ENCODE results near the gene TPO. TPM values are rescaled to one million over a fixed set of nuclear protein-coding genes. Genes with fewer than 3 reads are reported as not detected.
"Not testable (repeated sequence)": the region's sequence is repeated elsewhere in the genome, so short reads cannot be mapped to it uniquely, and the experiment has no call there.

Gene TPO
- total RNA-seq, 1 donor from 2014 or later, result 0.41 TPM

DNA sequence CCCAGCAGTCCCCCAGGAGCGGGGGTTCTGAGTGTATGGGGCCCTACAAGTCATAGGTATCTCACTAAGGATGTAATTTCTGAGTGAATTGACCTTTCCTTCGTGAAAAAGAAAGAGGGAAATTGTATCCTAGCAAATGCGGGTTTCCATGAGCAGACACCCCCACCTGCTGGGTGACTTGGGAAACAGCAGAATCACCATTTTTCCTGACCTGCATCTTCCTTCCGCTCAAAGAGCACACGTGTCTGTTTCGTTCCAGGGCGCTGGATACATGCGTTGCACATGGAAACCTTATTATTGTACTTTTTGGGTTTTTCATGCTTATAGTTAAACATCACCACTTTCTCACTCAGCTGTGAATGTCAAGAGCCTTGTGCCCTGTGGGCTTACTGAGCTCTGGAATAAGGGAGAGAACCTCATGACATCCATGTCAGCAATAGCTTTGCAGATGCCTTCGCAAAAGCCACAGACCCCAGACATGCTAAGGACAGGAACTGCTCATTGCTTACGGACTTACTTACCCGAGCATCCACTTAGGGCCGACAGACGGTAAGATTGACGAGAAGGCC lies 132.8 kb downstream of the TPO start:
- no peak for FAIRE-seq

DNA sequence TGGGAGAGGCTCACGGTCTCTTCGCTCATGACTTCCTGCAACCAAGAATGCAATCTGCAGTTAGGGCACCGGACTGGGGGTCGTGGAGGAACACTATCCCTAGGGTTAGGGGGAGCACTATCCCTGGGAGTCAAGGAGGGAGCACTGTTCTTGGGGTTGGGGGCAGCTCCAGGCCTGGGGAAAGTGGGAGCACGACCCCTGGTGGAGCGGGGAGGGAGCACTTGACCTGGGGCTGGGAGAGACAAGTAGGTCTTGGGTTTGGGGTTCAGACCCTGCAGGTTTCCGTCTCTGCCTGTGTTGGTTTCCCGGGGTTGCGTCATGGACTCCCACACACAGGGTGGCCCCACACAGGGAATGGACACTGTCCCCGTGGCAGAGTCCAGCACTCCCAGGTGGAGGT lies 133.6 kb downstream of the TPO start:
- no peak for FAIRE-seq
- no peak for DNase-seq (ENCODE audit: low spot score in 2 of 2)

More for the DNA sequence above, 132.8 kb downstream of the TPO start:
- DNase-seq (ENCODE audit: low spot score in 2 of 2), result peak; percentile 57 to 67

DNA sequence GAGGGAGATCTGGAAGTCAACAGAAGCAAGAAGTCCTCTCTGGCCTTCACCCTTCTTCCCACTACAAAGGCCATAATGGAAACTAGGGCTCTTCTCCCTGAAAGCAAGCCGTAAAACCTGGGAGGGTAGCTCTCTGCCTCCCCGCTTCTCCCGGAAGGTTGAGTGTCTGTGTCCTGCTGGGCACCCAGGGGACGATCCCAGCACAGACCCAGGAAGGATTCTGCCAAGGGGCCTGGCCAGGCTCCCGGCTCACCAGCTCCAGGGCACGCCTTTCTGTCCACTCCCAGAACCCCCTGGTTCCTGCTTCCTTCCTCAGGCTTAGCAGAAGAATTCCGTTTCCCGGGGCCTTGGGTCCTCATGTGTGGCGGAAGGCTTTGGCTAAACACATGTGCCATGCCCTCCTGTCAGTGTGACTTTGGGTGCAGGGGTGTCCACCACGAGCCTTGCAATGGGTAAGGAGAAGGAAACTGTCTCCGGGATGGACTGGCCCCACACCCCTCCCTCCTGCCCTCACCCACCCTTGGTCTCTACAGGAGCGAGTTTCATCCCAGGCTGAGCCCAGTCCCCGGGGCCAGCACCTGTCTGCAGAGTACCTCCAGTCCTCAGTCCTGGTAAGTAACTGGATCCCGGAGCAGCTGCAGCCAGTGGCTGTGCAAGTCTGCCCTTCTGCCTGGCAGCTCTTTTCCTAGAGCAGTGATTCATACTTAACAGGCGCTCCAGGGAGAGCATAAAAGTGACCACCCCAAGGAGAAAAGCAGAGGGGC lies 135.8 kb downstream of the TPO start:
- DNase-seq (ENCODE audit: low spot score in 2 of 2) (no peak), FAIRE-seq (no peak)

DNA sequence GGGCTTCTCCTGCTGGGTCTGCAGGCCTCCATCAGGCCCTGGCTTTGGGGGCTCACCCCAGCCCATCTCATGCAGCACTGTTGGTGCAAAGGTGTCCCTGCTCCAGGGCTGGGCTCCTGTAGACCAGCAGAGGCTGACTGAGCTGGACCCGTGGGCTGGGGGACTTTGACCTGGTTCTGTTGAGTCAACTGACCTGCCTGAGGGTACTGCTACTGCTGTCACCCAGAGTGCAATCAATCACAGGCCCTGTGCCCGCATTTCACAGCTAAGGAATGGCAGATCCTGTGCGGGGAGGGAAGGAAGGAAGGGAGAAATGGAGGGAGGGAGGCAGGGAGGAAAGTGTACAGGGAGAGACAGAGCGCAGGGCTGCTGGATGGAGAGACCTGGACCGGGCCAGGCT lies 136.8 kb downstream of the TPO start:
- FAIRE-seq (no peak), DNase-seq (ENCODE audit: low spot score in 2 of 2) (no peak)

DNA sequence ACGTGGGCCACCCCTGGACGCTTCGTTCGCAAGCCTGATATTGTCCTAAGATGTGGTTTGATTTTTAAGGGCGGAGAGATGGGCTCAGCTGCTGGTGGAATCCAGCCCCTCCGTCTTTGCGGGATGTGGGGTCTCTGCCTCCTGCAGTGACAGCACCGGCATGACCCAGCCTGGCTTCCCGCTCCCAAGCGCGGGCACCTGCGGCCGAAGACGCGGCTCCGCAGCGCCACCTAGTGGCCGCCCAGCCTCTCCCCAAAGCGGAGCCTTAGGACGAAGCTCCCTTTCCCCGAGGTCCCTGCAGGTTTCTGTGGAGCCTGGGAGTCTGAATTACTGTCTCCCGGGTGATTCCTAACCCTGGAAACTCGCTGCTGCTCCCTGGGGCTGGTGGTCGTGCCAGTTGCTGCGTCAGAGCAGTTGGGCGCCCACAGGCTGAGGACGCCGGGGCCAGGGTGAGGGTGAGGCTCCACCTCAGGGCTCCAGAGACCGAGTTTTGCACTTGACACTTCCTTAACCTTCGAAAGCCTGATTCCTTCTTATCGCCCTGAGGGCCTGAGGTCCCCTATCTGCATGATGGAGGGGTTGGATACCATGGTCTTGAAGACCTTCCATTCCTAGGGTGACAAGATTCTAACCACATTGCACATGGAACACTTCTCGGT lies 137.5 kb downstream of the TPO start:
- peak; percentile 49 to 80 for DNase-seq (ENCODE audit: low spot score in 2 of 2)
- FAIRE-seq, result no peak

DNA sequence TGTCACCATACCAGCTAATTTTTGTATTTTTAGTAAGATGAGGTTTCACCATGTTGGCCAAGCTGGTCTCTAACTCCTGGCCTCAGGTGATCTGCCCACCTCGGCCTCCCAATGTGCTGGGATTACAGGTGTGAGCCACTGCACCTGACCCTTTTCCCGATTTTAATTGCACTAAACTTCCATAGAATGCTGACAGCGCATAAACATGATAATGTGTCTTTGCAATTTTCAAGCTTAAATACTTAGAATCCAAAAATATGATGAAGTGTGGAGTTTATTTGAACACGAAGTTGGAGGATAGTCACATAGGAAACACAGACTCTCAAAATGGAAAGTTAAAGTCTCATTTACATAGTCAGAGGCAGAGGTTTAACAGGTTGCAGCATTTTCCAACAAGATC lies 138.6 kb downstream of the TPO start:
- DNase-seq (ENCODE audit: low spot score in 2 of 2) (no peak), FAIRE-seq (no peak)

DNA sequence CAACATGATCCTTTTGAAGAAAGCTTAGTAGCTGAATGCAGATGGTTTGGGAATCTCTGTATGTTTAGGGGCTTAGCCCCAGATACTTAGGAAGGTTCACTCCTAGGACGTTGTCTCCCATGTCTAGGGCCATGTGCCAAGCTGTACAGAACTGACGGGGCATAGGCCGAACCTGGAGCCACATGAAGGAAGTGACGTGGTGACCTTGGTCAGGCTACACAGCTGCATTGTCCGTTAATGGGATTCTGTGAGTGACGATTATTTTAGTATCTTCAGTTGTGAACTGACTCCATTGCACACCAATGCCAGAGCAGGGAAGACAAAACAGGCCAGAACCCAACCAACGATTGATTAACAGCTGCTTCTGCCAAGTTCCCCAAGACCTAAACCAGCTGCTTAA lies 139.3 kb downstream of the TPO start:
- FAIRE-seq (no peak), DNase-seq (ENCODE audit: low spot score in 2 of 2) (no peak)

DNA sequence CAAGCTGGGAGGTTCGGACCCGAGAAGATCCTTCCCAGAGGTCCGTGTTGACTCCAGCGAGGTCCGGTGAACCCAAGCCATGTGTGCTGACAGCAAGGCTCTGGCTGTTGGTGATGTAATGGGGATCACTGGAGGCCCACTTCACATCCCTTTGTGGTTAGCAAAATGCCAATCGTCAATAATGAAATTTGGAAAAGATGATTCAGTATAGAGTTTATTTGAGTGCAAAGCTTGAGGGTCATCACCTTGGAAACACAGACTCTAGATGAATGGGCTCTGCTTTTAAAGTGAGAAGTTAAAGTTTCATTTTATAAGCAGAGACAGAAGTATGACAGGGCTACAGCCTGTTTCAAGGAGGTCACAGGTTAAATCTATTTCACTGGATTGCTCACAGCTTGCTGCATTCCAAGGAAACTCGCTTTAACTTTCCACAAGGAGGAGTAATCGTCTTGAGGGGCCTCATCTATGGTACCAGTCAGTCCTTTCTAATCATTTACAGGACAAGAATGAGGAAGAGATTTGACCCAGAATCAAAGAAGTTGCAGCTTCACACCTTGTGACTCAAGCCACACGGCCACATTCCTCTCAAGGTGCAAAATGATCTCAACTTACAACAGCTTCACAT lies 140.5 kb downstream of the TPO start:
- FAIRE-seq (no peak), DNase-seq (ENCODE audit: low spot score in 2 of 2) (no peak)

DNA sequence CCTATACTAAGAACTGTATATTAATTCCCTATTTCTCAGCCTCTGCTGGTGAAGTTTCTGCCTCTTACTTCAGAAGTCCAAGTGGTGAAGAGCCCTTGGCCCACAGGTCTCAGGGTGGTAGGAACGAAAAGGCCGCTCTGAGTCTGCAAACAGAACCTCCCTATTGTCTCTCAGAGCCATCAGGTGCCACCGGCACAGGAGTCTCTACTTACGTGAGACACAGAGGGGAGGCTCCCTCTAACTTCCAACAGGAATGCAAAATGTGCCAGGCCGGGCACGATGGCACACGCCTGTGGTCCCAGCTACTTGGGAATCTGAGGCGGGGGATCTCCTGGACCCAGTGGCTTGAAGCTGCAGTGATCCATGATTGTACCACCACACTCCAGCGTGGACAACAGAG lies 143.0 kb downstream of the TPO start:
- FAIRE-seq, result no peak
- DNase-seq (ENCODE audit: low spot score in 2 of 2), result no peak

DNA sequence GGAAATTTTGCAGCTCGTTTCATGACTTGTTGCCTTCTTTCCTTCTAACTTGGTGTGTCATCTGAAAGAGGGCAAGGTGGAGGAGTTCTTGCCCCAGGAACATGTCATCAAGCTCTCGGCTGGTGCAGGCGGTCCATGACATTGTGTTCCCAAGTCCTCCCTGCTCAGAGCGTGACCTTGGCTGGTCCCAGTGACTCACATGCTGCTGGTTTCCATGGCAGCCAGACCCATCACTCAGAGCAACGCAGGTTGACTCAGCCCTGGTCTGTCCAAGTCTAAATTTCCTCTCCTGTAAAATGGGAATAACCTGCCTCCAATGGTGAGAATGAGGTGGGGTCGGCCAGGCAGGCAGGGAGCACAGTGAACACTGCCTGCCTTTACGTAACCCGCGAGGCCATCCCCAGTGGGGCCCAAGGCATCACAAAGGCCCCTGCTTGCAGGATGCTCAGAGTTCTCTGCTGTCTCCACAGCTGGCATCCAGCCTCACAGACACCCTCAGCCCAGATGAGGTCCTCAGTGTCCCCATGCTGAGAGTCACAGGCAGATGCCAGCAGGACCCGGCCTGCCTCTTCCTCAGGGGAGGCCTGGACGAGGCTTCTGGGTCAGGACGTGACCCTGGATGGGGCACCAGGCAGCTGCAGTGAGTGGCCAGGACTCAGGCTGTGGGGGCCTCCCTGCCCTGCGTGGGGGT lies 143.7 kb downstream of the TPO start:
- DNase-seq (ENCODE audit: low spot score in 2 of 2) (no peak), FAIRE-seq (no peak)

DNA sequence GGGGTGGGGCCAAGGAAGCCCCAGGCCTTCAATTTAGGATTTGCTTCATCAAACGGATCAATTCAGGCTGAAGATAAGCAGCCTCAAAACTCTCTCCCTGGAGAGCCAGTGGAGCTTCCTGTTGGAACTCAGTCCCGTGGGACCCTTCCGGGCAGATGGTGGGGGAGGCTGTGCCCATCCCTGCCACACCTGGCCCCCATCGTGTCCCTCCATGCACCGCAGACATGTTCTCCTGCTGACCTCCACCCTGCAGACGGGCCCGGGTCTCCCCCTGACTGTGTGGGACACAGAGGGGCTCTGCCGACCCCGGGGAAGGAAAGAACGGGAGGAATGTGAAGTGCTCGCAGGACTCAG lies 144.2 kb downstream of the TPO start:
- DNase-seq (ENCODE audit: low spot score in 2 of 2), result no peak
- no peak for FAIRE-seq

DNA sequence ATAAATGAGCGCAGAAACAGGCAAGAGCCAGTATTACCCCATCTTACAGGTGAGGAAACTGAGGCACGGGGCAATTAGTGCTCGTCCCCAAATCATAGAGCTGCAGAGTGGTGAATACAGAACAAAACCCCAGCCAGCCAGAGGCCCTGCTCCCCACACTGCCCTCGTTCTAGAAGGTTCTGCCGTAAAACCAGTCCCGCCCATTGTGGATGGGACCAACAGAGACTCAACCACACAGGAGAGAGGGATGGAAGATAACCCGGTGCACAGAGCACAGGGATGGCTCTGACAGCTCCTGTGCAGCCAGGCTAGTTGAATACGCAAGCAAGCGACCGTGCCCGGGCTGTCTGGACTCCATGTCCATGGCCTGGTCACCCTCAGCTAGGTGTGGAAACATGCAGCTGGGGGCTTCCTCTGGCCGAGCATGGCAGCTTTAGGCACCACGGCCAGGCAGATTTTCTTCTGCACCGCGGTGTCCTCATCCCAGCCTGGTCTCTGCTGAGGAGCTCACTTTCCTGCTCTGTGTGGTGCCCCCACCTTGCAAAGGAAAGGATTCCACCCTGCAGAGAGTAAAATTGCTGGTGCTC lies 146.4 kb downstream of the TPO start:
- DNase-seq (ENCODE audit: low spot score in 2 of 2) (no peak), FAIRE-seq (no peak)

DNA sequence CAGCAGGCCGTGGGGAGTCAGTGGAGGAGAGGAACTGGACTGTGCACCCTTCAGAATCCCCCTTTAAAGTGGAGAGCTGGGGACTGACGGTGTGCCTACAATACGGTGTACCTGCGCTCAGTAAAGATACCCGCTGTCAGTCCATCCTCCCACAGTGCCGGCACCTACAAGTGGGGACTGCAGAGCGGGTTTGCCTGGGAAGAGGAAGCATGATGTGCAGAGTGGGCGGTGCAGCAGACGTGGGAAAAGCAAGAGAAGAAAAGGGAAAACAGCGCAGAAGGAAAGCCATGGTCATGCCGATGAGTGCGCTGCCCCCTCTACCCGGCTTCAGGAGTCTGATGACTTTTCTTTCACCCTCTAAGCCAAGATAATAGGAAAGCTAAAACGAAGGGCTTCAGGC lies 148.0 kb downstream of the TPO start:
- DNase-seq (ENCODE audit: low spot score in 2 of 2) (peak in 1 of 2 donors; percentile 43), FAIRE-seq (no peak)

DNA sequence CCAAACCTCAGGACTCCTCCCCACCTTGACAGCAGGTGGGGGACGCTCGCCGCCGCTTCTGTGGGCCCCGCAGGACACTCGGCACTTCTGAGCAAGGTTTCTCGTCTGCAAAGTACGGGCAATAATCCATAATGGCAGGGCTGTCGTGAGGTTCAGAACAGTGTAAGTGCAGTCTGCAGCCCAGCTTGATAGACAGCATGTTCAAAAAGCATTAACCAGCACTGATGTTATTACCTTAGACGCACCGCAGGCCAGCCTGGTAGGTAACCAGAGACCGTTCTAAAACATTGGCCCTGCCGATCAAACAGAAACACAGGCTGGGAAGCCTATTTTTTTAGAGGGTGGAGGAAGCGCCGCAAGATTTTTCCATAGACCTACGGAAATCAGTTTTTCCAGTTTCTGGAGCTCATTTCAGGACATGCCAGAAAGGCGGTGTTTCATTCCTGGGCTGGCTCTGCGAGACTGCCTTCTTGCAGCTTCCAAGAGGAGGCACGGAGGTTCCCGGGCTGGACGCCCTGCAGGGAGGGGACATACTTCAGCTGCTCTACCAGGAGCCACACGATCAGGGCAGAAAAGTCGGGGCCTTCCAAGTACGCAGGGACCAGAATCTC lies 148.7 kb downstream of the TPO start:
- no peak for FAIRE-seq
- DNase-seq (ENCODE audit: low spot score in 2 of 2), result no peak

DNA sequence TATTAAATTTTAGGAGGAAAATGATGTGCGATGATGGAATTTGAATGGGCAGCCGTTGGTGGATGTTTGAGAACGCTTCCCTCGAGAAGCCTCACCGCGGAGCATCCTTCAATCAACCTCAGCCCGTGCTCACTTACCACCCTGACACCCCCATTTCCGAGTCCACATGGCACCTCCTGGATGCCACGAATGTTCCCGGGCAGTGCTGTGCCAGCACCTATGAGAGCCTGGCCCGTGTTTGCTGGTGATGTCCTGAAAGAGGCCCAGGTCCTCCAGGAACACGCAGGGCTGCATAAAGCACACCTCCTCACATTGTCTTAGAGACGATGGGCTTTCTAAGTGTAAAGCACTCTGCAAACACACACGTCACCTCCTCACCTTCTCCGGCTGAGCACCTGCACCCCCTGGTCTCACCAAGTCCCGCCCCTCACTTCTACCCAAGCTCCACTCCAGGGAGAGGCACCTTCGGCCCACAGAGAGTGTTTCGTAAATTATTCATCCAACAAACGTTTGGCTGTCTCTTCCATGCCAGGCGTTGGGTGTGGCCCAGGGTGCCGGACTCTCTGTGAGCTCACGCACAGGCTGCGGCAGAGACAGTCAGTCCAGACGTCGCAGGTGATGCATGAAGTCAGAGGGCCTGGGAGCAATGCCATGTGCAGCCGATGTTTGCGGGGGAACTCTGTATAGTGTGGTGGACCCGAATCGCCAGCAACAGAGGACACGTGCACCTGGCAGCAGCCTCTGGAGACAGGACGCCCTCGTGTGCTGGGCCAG lies 150.0 kb downstream of the TPO start:
- DNase-seq (ENCODE audit: low spot score in 2 of 2), result no peak
- no peak for FAIRE-seq

DNA sequence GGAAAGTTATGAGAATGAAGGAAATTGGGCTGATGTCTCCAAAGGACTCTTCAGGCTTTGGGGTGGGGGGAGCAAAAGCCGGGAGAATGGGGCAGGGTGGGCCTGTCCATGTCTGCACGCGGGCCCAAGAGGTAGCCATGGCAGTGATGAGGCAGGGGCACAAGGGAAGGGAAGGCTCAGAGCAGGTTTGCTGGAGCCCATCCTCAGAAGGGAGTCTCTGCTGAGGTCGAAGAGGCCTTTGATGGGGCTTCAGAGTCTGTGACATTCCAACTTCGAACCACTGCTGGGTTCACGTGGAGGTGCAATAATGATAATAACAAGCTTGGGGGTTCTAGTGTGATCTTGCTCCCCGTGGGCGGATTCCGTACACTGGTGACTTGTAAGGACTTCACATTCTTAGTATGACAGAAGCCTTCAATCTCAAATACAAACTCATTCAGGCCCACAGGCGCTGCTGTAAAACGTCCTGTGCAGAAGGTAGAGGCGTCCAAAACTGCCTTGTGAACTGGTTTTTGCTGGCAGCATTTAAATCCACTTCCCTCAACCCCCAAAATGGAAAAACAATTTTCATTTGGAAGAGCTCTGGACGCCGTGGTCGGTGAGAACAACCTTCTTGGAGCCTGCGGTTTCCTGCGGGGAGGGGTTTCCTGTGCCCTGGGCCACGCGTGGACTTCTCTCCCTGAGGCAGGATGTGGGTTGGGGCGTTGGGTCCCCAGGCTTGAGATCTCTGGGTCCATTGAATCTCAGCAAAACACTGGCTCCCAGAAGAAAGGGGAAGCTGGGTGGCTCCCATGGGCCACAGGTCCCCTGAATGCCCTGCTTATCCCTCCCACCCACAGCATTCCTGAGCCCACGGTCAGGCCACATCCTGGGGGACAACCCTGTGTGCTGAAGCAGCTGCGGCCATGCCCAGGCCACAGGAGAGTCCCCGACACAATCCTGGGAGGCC lies 151.0 kb downstream of the TPO start:
- FAIRE-seq (no peak), DNase-seq (ENCODE audit: low spot score in 2 of 2) (no peak)

DNA sequence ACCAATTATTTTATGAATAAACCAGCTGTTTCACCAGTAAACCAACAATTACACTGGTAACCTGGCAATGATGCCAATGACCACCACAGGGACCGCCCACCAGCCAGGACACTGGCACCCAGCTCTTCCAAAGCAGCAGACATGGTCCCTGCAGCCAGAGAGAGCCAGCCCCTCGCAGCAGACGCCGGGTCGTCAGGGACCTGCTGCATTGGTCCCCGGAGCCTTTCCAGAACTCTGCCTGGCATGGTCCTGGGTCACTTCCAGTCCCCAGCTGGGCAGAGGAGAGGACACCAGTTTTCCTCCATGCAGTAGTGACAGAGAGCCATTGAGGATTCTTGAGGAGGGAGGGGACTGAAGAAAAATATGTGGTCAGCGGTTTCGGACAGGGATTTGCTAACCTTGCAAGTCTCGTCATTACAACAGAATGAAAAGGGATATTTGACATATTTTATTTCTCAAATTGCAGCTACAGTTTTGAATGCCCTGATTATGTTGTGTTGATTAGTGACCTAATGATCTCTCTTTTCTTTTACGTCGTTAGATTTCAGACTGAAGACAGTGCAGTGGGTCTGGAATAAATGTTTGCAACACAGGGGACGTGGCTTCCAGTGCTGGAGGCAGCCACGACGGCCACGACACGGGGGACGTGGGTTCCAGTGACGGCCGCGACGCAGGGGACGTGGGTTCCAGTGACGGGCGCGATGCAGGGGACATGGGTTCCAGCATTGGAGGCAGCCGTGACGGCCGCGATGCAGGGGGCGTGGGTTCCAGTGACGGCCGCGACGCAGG lies 154.5 kb downstream of the TPO start:
- no peak for FAIRE-seq
- no peak for DNase-seq (ENCODE audit: low spot score in 2 of 2)

DNA sequence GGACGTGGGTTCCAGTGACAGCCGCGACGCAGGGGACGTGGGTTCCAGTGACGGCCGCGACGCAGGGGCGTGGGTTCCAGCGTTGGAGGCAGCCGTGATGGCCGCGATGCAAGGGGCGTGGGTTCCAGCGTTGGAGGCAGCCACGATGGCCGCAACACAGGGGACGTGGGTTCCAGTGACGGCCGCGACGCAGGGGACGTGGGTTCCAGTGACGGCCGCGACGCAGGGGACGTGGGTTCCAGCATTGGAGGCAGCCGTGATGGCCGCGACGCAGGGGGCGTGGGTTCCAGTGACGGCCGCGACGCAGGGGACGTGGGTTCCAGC lies 155.0 kb downstream of the TPO start:
- FAIRE-seq; DNase-seq (ENCODE audit: low spot score in 2 of 2): not testable (repeated sequence)
